HFF-Myc (cell line): Measurements from ENCODE around the gene SOX11.

ENCODE experiments used
- DNase-seq: peaks from one replicate; pipeline ENCODE4 v3.0.0-alpha.2; 2011; ENCODE audit warnings: low read depth; ENCODE audit errors: extremely low read depth
- H3K4me3 ChIP-seq: replicated peaks from 2 replicates; pipeline ENCODE4 v1.5.1; 2011; ENCODE audit warnings: low read depth, mild to moderate bottlenecking, control low read depth, low read length
- CTCF ChIP-seq: IDR thresholded peaks from 2 replicates; pipeline ENCODE4 v1.5.1; 2012; ENCODE audit warnings: mild to moderate bottlenecking, low read depth, low read length, control low read depth; ENCODE audit errors: missing control alignments

The SOX11 gene

GRCh38 chr2:5696945-5697521 lies 4.8 kb downstream of the SOX11 start:
- H3K4me3 ChIP-seq: peak overlapping the region; percentile 55
- no peak for DNase-seq
- no peak for TF ChIP-seq CTCF

GRCh38 chr2:5697562-5697961 lies 5.4 kb downstream of the SOX11 start:
- DNase-seq: no peak
- peak overlapping the region; percentile 55 for H3K4me3 ChIP-seq

GRCh38 chr2:5698134-5698533 lies 6.0 kb downstream of the SOX11 start:
- no peak for DNase-seq
- TF ChIP-seq CTCF: no peak
- no peak overlapping the region for H3K4me3 ChIP-seq

More at GRCh38 chr2:5697562-5697961, 5.4 kb downstream of the SOX11 start:
- no peak for TF ChIP-seq CTCF

- DNase-seq: no peak
- TF ChIP-seq CTCF: no peak
- no peak overlapping the region for H3K4me3 ChIP-seq
These were observed 7.8 kb downstream of the SOX11 start for GRCh38 chr2:5699963-5700362.

- no peak overlapping the region for H3K4me3 ChIP-seq
- TF ChIP-seq CTCF: no peak
- DNase-seq: no peak
These were observed 8.4 kb downstream of the SOX11 start for GRCh38 chr2:5700551-5700950.

- no peak for DNase-seq
- H3K4me3 ChIP-seq: no peak overlapping the region
- no peak for TF ChIP-seq CTCF
These were observed 9.1 kb downstream of the SOX11 start for GRCh38 chr2:5701266-5701665.

- no peak for DNase-seq
- no peak for TF ChIP-seq CTCF
- H3K4me3 ChIP-seq: no peak overlapping the region
These were observed 11.0 kb downstream of the SOX11 start for GRCh38 chr2:5703166-5703565.
